ENCODE results near the gene USF1. TPM values are rescaled to one million over a fixed set of nuclear protein-coding genes. Genes with fewer than 3 reads are reported as not detected.
A peak's percentile ranks its signal among the peaks of the same experiment; 100 is the strongest.

USF1 gene
- total and polyA plus RNA-seq, 2 donors from 2014 or later, result 48.7 to 56.1 TPM

GRCh38 chr1:161082996-161083747 lies 37.4 kb upstream of the USF1 start:
- Histone ChIP-seq H3K9ac (ENCODE audit: low read length in 3 of 3) (peak overlapping the region in 1 of 3 donors; percentile 7), H3K9me3 (ENCODE audit: control insufficient read depth in 2 of 3, insufficient read depth in 1 of 3, low read length in 3 of 3) (no peaks in the 10 kb centered on the region), H3K4me3 (ENCODE audit: low read length in 3 of 3) (no peak overlapping the region), H3K27ac (ENCODE audit: low read depth in 2 of 2, low read length in 2 of 2) (peak overlapping the region; percentile 58 to 77), H3K27me3 (ENCODE audit: control insufficient read depth, insufficient read depth, low read length) (no peaks in the 10 kb centered on the region), H3K36me3 (ENCODE audit: control insufficient read depth in 2 of 3, insufficient read depth in 3 of 3, low read length in 3 of 3) (no peaks in the 10 kb centered on the region), H3K4me1 (ENCODE audit: control insufficient read depth in 2 of 3, insufficient read depth in 2 of 3, low read depth in 1 of 3, low read length in 3 of 3) (peaks cover 0 to 3% (median 0%) of the 10 kb centered on the region in 3 donors)
- no peak for TF ChIP-seq CTCF (IDR thresholded peaks at IDR 0.05; ENCODE audit: borderline replicate concordance, extremely low read depth, insufficient read depth)
- intact Hi-C loops (cut with DNase I), result no loop called here
- DNase-seq, result peak in 4 of 5 donors; percentile 13 to 96 (median 24)
- FAIRE-seq, result no peak

GRCh38 chr1:161082483-161082882 lies 36.7 kb upstream of the USF1 start:
- Histone ChIP-seq H3K4me1 (ENCODE audit: control insufficient read depth in 2 of 3, insufficient read depth in 2 of 3, low read depth in 1 of 3, low read length in 3 of 3) (peaks cover 0 to 3% (median 0%) of the 10 kb centered on the region in 3 donors), H3K27ac (ENCODE audit: low read depth in 2 of 2, low read length in 2 of 2) (no peak overlapping the region)
- FAIRE-seq, result no peak

DNA sequence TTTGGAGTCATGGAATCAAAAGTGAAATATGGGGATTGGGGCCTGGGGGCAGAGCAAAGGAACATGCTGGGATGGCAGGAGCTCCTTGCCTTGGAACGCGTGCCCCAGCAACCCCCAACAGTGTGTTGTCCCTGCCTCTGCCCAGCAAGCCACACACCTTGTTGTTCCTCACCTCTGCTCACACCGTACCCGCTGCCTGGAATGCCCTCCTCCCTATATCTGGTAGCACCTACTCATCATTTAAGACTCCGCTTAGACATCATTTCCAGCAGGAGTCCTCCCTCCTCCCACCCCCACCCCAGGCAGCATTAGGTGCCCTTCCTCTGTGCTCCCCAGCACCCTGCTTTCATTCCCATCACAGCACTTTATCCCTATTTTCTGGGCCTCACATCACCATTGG lies 35.7 kb upstream of the USF1 start:
- H3K9me3 ChIP-seq (ENCODE audit: control insufficient read depth in 2 of 3, insufficient read depth in 1 of 3, low read length in 3 of 3), result no peaks in the 10 kb centered on the region
- H3K4me1 ChIP-seq (ENCODE audit: control insufficient read depth in 2 of 3, insufficient read depth in 2 of 3, low read depth in 1 of 3, low read length in 3 of 3), result peaks cover 0 to 3% (median 0%) of the 10 kb centered on the region in 3 donors
- intact Hi-C loops (cut with DNase I), result no loop called here
- H3K27me3 ChIP-seq (ENCODE audit: control insufficient read depth, insufficient read depth, low read length), result no peaks in the 10 kb centered on the region
- H3K9ac ChIP-seq (ENCODE audit: low read length in 3 of 3), result no peak overlapping the region
- no peak overlapping the region for H3K27ac ChIP-seq (ENCODE audit: low read depth in 2 of 2, low read length in 2 of 2)
- FAIRE-seq, result no peak
- no peak for DNase-seq
- H3K4me3 ChIP-seq (ENCODE audit: low read length in 3 of 3), result no peak overlapping the region
- no peak for TF ChIP-seq CTCF (IDR thresholded peaks at IDR 0.05; ENCODE audit: borderline replicate concordance, extremely low read depth, insufficient read depth)
- no peaks in the 10 kb centered on the region for H3K36me3 ChIP-seq (ENCODE audit: control insufficient read depth in 2 of 3, insufficient read depth in 3 of 3, low read length in 3 of 3)

More at GRCh38 chr1:161082483-161082882, 36.7 kb upstream of the USF1 start:
- intact Hi-C loops (cut with DNase I), result no loop called here
- H3K27me3 ChIP-seq (ENCODE audit: control insufficient read depth, insufficient read depth, low read length), result no peaks in the 10 kb centered on the region
- no peak for TF ChIP-seq CTCF (IDR thresholded peaks at IDR 0.05; ENCODE audit: borderline replicate concordance, extremely low read depth, insufficient read depth)
- no peak for DNase-seq
- no peaks in the 10 kb centered on the region for H3K9me3 ChIP-seq (ENCODE audit: control insufficient read depth in 2 of 3, insufficient read depth in 1 of 3, low read length in 3 of 3)
- no peaks in the 10 kb centered on the region for H3K36me3 ChIP-seq (ENCODE audit: control insufficient read depth in 2 of 3, insufficient read depth in 3 of 3, low read length in 3 of 3)
- no peak overlapping the region for H3K4me3 ChIP-seq (ENCODE audit: low read length in 3 of 3)
- H3K9ac ChIP-seq (ENCODE audit: low read length in 3 of 3), result no peak overlapping the region

Measured in kidney (tissue), 14 donors.